Stimulated activated naive CD4-positive, alpha-beta T cell treated with Interleukin-2 at 50 U/mL for 16 hours (primary cell): ENCODE data around the gene ACP7.

ENCODE experiments used
- DNase-seq: peaks from one replicate; lab custom pipeline; 2025; lab: John Stamatoyannopoulos, UW

Gene ACP7

DNA sequence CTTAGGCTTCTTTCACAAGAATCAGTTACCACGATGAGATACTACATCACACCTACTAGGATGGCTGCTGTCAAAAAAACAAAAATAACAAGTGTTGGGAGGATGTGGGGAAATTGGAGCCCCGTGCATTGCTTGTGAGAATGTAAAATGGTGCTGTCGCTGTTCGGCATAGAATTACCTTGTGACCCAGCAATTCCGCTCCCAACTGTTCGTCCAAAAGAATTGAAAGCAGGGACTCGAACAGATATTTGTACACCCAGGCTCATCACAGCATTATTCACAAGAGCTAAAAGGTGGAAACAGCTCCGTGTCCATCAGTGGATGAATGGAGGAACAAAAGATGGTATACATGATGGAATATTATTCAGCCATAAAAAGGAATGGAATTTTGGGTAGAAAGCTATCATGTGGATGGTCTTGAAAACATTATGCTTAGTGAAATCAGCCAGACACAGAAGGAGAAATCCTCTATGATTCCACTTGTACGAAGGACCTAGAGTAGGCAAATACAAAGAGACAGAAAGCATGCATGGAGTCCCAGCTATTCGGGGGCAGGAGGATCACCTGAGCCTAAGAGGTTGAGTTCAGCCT is 64.9 kb downstream of the ACP7 start:
- DNase-seq, result no peak

DNA sequence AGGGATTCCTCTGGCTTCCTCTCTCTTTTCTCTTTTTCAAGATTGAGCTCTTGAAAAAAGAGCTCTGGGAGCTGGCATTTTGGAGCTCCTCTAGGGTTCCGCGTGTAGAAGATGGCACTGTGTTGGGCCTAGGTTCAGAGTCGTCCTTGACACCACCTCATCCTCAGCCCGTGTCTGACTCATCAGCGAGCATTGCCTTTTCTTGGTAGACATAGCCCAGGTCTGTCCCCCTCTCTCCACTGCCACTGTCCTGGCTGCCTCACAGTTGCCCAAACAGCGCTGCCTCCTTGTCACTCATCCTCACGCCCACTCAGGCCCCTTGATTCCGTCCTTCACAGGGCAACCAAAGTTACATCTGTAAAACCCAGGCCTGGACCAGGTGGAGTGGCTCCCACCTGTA is 66.1 kb downstream of the ACP7 start:
- DNase-seq, result no peak

DNA sequence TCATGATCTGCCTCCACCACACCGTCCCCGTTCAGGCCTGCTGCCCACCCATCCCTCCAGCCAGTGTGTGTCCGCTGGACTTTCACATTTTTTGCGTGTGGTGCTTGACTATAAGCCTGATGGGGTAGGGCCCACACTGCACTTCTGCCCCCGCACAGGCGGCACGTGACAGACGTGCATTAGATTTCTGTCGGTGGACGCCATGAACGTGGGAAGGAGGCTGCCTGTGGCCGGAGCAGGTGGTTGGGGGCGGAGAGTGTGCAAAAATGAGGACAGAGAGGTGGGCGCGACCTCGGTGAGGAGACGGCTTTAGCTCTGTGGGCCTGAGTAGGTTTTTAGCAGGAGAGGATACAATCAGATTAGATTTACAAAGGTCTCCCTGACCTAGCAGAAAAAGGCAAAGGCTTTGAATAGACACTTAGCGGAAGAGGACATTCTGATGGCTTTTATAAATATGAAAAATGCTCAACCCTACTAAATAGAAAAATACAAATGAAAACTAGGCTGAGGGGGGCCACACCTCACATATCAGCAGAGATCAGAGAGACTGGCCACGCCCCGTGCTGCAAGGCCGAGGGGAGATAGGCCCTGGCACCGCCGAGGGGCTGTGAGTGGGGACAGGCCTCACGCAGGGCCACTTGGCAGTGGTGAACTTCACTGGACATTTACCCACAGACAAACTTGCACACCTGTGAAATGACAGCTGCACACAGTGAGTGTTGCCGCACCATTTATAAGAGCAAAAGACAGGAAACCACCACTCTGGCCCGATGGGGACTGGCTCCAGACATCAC is 66.8 kb downstream of the ACP7 start:
- no peak for DNase-seq

- DNase-seq, result no peak
These were observed 67.9 kb downstream of the ACP7 start for GRCh38 chr19:39152066-39152465.

GRCh38 chr19:39154100-39154628 is 70.0 kb downstream of the ACP7 start:
- DNase-seq, result no peak

GRCh38 chr19:39154629-39155100 is 70.5 kb downstream of the ACP7 start:
- DNase-seq, result no peak

DNA sequence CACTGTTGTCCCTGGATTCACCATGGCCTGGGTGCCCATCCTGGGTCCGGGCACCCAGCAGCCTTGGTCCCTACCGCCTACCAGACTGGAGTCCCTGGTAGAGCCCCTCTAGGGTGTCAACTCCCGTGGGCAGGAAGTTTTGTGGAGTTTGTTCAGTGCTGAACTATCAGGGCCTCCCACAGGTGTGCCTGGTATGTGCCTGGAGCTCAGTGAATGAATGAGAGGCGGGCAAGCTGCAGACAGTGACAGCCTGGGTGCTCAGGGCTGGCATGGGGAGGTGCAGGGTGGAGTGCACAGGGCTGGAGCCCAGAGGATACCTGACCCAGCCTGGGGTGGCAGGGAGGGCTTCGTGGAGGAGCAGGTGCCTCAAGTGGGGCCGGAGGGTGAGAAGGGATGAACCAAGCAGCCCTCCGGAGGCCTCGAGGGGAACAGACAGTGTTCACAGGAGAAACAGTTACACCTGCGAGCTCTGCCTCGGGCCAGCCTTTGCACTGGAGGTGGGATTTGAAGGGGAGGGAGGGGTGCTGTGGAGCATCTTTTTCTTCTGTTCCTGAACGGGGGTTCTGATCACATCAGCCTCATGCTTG is 71.0 kb downstream of the ACP7 start:
- DNase-seq, result no peak

DNA sequence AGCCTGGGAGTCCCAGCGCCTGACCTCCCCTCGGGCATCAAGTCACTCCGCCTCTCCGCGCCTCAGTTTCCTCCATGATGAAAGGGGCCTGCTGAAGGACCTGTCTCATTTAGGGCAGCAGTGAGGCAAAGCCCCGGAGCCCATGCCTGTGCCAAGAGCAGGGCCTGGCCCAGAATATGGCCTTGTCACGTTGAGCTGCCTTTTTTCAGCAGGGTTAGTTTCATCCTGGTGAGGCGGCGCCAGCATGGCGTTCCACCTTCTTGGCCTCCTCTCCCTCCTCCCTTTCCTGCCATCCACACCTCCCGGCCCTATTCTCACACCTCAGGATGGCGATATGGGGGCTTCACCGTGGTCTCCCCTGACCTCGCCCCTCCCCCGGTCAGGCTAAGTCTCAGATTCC is 71.6 kb downstream of the ACP7 start:
- DNase-seq, result no peak

DNA sequence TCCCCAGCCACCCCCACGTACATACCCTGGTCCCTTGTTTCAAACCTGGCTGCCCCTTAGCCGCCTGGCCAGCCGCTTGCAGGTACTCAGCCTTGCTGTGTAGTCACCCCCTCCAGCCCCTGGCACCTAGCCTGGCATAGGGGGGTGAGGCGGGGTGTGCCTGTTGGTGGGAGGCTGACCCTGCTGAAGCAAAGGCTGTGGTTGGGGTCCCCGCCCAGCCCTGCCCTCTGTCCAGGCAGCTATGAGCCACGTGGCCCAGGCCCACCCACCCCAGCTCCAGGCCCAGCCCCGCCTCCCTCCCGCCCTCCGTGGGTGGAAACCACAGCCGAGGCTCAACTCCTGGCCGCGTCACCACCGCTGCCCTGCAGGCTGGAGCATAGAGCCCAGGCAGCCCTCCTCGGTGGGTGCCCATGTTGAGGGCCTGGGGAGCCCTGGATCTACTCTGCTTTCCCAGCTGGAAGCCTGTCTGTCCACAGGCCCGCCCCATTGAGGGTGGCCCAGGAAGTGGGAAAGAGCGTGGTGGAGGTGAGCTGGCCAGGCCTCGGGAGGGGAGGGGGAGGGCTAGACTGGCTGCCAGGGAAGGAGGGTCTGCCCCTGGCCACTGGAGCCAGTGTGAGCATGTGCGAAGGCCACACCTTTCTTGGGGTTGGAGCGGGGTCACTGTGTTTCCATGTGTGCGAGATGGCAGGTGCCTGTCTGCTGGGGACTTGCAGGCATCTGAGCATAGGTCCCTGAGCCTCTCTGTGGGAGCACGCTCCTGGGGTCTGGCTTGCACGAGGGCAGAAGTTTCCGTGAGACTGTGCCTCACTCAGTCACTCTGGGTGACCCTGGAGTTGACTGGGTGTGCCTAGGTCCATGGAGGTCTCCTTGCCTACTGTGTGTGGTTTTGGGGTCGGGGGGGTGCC is 72.4 kb downstream of the ACP7 start:
- DNase-seq, result no peak

DNA sequence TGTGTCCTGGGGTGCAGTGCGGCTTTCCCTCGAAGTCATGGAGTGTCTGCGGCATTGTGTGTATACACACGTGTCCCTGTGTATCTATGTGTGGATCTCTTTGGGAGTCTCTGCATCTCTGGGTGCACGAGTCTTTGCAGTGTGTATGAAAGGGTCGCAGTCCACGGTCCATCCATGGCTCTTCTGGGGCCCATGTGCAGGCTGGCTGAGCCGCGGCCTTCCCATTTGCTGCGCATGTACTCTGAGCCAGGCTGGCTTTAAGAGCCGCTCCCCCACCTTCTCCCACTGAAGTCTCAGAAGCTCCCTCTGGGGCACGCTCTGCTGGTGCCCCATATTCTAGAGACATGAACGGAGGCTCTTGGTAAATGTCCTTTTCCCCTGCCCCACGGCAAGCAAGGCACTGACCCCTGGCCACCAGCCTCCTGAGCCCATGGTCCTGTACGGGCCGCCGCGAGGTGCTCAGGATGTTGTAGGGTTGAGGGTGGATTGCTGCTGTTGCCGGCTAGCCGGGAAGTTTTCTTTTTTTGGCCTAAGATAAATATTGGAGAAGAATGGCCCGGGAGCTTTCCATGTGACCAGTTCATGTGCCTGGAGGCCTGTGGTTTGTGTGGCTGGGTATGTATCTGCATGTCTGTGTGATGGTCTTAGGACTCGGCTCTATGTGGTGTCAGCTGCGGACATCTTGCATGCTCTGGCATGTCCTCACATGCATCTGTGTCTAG is 73.3 kb downstream of the ACP7 start:
- no peak for DNase-seq

- DNase-seq, result no peak
These were observed 73.8 kb downstream of the ACP7 start for GRCh38 chr19:39157997-39158389.

DNA sequence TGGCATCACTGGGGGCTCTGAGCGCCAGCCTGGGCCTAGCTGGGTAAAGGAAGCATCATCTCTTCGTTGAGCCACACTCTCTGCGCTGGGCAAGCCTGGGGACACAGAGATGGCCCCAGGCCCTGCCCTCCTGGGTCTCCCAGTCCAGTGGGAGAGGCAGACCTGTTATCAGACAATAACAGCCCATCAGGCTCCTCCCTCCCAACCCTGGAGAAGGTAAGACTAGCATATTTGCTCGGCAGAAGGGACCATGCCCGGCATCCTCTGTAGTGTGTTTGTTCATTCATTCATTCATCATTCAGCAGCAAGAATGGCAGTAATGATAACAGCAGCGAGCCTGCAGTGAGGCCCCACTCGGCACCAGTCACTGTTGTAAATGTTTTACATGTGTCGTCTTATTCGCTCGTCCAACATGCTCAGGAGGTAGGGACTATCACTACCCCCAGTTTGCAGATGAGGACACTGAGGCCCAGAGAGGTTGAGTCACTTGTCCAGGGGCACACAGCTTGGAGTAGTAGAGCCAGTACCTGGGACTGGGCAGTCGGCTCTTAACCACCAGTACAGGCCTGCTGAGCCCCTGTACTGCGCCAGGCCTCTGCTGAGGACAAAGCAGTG is 74.6 kb downstream of the ACP7 start:
- DNase-seq, result no peak

- DNase-seq, result no peak
These were observed 76.3 kb downstream of the ACP7 start for GRCh38 chr19:39160523-39160861.
